Activated CD8-positive, alpha-beta memory T cell treated with anti-CD3 and anti-CD28 coated beads, Interleukin-2, amount 50 U/mL, for 48 hours (primary cell): ENCODE measurements around the gene GPR61.

Source experiments
- DNase-seq: peaks from one replicate; pipeline ENCODE4 v3.0.0-alpha.2; 2020

Gene GPR61

DNA sequence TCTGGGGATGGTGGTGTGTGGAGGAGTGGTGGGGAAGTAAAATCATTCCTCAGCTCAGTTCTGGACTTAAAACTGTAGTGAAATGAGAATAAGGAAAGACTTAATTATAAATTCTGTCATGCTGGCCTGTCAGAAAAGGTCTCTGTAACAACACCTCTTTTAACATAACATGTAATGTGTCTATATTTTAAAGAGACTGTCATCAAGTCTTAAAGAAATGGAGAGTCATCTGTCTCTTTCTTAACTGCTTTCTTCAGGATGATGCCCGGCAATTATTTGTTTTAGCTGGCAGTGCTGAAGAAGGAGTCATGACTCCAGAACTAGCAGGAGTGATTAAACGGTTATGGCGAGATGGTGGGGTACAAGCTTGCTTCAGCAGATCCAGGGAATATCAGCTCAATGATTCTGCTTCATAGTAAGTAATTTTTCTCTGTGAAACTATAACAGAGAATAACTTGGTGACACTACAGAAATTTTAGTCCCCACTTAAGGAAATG is 39.3 kb downstream of the GPR61 start:
- DNase-seq = no peak

DNA sequence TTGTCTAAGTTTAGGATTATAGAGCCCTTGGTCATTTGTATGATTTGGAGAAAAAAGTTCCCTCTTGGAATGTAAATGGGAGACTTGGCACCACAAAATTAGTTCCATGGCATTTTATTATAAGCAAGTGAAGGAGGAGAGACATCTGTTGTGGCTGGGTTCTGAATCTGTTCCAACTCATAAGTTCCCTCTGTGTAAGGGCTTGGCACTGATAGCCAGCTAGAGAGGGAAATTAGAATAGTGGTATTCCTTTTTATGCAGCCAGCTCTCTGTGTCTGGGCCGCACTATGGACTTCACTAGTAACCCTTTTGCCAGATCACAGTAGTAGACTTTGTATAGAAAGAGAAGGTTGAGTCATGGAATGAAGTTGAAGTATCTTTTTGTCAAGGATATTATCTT is 39.8 kb downstream of the GPR61 start:
- no peak for DNase-seq

DNA sequence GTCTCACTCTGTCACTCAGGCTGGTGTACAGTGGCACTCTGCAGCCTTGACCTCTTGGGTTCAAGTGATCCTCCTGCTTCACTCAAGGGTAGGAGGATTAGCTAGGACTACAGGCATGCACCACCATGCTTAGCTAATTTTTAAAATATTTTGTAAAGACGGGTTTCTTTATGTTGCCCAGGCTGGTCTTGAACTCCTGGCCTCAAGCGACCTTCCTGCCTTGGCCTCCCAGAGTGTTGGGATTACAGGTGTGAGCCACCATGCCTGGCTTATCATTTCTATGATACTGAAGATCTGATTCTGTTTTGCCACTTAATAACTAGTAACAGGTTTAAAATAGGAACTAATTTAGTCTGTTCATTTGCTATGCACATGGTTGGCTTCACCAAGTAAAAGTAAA is 42.3 kb downstream of the GPR61 start:
- DNase-seq = no peak

DNA sequence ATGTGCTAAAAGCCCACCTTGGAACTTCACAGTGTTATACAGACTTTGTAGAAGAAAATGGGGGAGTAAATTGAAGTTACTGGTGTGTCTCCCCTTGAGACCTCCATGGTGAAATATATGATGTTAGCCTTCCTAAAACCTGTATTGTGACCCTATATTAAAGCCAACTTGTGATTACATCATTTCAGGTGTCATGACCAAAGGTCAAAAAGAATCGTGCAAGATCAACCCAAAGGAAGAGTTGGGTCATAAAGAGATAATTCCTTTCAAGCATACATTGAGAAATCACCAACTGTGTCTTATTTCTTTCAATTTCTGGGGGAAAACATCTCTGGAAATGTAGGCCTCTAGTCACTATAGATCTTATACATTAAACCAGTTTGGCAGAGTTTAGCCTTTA is 45.1 kb downstream of the GPR61 start:
- no peak for DNase-seq

DNA sequence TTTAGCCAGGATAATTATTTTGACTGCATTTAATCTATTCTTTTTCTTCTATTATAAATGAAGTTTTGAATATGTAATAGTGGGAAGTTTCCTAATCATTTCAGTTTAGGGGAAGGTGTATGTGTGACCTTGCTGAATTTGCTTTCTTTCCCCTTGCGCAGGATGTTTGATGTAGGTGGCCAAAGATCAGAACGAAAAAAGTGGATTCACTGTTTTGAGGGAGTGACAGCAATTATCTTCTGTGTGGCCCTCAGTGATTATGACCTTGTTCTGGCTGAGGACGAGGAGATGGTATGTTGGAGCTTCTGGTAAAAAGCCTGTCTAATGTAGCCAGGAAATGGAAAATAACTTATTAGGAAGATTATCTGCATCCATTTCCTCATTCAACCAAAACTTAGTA is 46.4 kb downstream of the GPR61 start:
- DNase-seq = no peak

DNA sequence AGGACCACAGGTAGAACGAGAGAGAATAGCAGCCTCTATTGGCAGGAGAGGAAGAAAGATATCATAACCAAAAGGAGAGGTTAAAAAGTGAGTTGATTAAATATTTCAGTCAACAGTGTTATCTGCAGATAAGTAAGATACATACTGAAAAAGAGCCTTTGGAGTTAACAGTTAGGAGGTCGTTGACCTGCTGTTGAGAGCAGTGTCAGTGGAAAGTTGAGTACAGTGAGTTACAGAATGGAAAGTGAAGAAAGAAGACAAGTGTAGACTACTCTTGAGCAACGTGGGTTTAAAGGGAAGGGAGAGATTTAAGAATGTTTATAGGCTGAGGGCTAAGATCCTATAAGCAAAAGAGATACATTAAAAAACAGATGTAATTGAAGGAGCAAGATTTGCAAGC is 49.5 kb downstream of the GPR61 start:
- no peak for DNase-seq

DNA sequence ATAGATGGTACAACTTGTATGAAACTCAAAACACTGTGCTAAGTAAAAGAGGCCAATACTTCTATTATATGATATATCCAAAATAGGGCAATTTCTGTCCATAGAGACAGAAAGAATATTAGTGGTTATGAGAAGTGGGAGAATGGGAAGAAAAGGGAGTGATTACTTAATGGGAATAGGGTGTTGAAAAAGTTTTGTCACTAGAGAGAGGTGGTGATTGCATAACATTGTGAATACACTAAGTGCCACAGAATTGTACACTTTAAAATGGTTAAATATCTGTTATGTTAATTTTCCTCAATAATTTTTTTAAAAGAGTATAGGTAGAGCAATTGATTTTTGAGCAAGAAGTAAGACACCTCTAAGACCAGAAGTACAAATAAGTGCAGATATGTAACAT is 50.0 kb downstream of the GPR61 start:
- no peak for DNase-seq

DNA sequence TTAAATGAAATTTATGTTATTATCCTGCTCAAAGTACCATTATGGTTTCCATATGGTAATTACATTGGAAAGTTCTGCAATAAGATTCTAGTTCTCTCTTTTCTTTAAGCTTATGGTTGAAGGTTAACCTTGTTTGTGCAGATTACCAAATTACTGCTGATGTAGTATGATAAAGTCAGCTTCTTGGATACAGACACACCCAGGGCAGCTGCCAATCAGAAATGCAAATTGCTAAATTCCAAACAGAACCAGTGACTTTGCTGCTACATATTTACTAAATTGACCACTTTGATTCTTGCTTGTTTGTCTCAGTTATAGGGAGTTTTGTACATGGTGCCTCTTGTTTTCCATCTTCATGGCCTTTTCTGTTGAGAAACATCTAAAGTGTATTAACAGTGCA is 53.2 kb downstream of the GPR61 start:
- no peak for DNase-seq

DNA sequence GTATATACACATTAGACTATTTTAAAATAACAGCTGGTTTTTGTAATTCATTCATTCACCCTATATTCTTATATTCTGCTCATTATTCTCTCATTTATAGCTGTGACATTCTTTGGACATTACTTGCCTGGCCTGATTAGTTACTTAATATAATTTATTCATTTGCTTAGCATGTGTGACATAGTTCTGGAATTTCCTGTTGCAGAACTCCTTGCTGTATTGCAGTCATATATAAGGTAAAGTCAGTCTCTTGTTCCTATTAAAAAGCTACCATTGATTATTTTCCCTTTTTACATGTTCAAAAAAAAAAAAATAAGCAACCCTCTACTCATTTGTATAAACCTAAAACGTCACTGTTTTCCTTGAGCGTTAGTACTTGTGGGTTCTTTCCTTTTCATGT is 55.9 kb downstream of the GPR61 start:
- no peak for DNase-seq
